Esophagus (tissue), 2 donors: ENCODE measurements around the gene FCGR2B. TPM values are rescaled to one million over a fixed set of nuclear protein-coding genes. Genes with fewer than 3 reads are reported as not detected.
A peak's percentile ranks its signal among the peaks of the same experiment; 100 is the strongest.
"Not testable (repeated sequence)": the region's sequence is repeated elsewhere in the genome, so short reads cannot be mapped to it uniquely, and the experiment has no call there.

Experiments
- H3K27ac ChIP-seq, 2 donors: one replicate each; pipeline ENCODE4 v1.5.1; 2013; ENCODE audit warnings: low read depth in 2 of 2, mild to moderate bottlenecking in 2 of 2, inconsistent platforms in 1 of 2, low read length in 1 of 2, moderate library complexity in 1 of 2
- H3K27me3 ChIP-seq, 2 donors: one replicate each; pipeline ENCODE4 v1.6.1; 2013; ENCODE audit warnings: low read length in 2 of 2, control low read depth in 1 of 2, mild to moderate bottlenecking in 1 of 2; ENCODE audit not compliant: insufficient read depth in 2 of 2, control insufficient read depth in 1 of 2
- H3K36me3 ChIP-seq, 2 donors: one replicate each; pipeline ENCODE4 v1.6.1; 2013; ENCODE audit warnings: low read length in 1 of 2; ENCODE audit not compliant: control insufficient read depth in 2 of 2, insufficient read depth in 2 of 2
- H3K4me1 ChIP-seq, 2 donors: one replicate each; pipeline ENCODE4 v1.6.1; 2013; ENCODE audit warnings: low read length in 1 of 2; ENCODE audit not compliant: control insufficient read depth in 2 of 2, insufficient read depth in 2 of 2
- H3K4me3 ChIP-seq, 2 donors: one replicate each; pipeline ENCODE4 v1.5.1; 2013; ENCODE audit warnings: low read length in 2 of 2, mild to moderate bottlenecking in 2 of 2, low read depth in 1 of 2, moderate library complexity in 1 of 2
- H3K9me3 ChIP-seq, 2 donors: one replicate each; pipeline ENCODE4 v1.6.1; 2013; ENCODE audit warnings: mild to moderate bottlenecking in 2 of 2, low read depth in 1 of 2, low read length in 1 of 2, moderate library complexity in 1 of 2; ENCODE audit not compliant: control insufficient read depth in 2 of 2, insufficient read depth in 1 of 2
- WGBS, 2 donors: extraction: QIAGEN DNeasy Blood & Tissue Kit; methylation state at CpG; one replicate each; pipeline ENCODE4 v1.1.7; 2013; 5-methylcytosine and 5-hydroxymethylcytosine counted together
- polyA plus RNA-seq, 2 donors: library from polyadenylated mRNA; stranded (reverse); fragments of 200-250 nt; gene quantifications; one replicate each; pipeline ENCODE4 v1.2.3, GENCODE V29; 2013
- donor health status: healthy with polysubstance abuse.
- donor health status: Bipolar disorder and iron deficiency.

Gene FCGR2B
- 1 to 10 TPM; 1.6 to 2.7 TPM for polyA plus RNA-seq

DNA sequence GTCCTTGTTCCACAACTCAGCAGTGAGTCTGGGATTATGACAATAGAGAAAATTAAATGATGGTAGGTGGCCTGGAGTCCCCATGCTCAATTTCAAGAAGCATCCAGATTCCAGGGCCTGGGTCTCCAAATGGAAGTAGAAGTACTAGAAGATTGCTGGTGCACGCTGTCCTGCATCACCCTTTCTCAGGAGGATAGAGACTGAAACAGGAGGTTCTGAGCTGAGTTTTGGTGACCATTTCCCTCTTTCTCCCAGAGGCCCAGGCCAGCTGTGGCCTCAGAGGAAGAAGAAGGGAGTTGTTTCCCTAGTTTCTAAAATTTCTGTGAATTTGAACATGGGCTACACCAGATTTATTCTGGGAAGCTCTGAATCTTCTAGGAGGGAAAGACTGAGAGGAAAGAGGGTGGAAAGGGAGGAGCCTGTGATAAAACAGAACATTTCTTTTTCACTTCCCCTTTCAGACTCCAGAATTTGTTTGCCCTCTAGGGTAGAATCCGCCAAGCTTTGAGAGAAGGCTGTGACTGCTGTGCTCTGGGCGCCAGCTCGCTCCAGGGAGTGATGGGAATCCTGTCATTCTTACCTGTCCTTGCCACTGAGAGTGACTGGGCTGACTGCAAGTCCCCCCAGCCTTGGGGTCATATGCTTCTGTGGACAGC lies at the start of gene FCGR2B:
Gene FCGR2B (plus strand): TSS at position 460 of the 656 bp plus-strand sequence. CDS start 99 bp downstream, at position 559.
- H3K9me3 ChIP-seq, H3K27me3 ChIP-seq, H3K27ac ChIP-seq, H3K4me3 ChIP-seq, H3K4me1 ChIP-seq, H3K36me3 ChIP-seq: not testable (repeated sequence)
- no CpG with 5 or more reads among the region's 4 CpGs for WGBS, 2 donors

DNA sequence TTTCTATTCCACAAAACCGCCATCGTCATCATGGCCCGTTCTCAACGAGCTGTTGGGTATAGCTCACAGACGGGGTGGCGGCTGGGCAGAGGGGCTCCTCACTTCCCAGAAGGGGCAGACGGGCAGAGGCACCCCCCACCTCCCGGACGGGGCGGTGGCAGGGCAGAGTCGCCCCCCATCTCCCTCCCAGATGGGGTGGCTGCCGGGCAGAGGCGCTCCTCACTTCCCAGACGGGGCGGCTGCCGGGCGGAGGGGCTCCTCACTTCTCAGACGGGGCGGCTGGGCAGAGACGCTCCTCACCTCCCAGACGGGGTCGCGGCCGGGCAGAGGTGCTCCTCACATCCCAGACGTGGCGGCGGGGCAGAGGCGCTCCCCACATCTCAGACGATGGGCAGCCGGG lies 46.5 kb upstream of the FCGR2B start:
- not testable (repeated sequence) for H3K27ac ChIP-seq, H3K36me3 ChIP-seq, H3K4me3 ChIP-seq, H3K4me1 ChIP-seq, H3K9me3 ChIP-seq, H3K27me3 ChIP-seq
- WGBS, 2 donors: 94 to 96% methylated on average over 30 of the region's 30 CpGs

DNA sequence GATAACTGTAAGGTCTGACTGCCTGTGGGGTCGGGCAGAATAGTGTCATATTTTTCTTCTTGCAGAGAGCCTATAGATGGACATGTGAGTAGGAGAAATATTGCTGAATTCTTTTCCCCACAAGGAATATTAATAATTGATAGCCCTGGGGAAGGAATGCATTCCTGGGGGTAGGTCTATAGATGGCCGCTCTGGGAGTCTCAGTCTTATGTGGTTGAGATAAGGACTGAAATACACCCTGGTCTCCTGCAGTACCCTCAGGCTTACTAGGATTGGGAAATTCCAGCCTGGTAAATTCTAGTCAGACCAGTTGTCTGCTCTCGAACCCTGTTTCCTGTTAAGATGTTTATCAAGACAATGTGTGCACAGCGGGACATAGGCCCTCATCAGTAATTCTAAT lies 44.4 kb upstream of the FCGR2B start:
- H3K4me1 ChIP-seq, H3K27me3 ChIP-seq, H3K36me3 ChIP-seq, H3K9me3 ChIP-seq, H3K27ac ChIP-seq, H3K4me3 ChIP-seq: not testable (repeated sequence)
- WGBS, 2 donors: 87 to 93% methylated on average over 4 of the region's 4 CpGs

DNA sequence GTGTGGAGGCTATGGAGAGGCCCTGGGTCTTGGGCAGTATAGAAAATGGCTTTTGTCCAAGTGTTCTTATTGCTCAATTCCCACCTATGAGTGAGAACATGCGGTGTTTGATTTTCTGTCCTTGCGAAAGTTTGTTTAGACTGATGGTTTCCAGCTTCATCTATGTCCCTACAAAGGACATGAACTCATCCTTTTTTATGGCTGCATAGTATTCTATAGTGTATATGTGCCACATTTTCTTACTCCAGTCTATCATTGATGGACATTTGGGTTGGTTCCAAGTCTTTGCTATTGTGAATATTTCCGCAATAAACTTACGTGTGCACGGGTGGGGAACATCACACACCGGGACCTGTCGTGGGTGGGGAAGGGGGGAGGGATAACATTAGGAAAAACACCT lies 42.5 kb upstream of the FCGR2B start:
- H3K27me3 ChIP-seq, H3K4me1 ChIP-seq, H3K36me3 ChIP-seq, H3K9me3 ChIP-seq, H3K4me3 ChIP-seq, H3K27ac ChIP-seq: not testable (repeated sequence)
- 79 to 87% methylated on average over 7 of the region's 7 CpGs for WGBS, 2 donors

DNA sequence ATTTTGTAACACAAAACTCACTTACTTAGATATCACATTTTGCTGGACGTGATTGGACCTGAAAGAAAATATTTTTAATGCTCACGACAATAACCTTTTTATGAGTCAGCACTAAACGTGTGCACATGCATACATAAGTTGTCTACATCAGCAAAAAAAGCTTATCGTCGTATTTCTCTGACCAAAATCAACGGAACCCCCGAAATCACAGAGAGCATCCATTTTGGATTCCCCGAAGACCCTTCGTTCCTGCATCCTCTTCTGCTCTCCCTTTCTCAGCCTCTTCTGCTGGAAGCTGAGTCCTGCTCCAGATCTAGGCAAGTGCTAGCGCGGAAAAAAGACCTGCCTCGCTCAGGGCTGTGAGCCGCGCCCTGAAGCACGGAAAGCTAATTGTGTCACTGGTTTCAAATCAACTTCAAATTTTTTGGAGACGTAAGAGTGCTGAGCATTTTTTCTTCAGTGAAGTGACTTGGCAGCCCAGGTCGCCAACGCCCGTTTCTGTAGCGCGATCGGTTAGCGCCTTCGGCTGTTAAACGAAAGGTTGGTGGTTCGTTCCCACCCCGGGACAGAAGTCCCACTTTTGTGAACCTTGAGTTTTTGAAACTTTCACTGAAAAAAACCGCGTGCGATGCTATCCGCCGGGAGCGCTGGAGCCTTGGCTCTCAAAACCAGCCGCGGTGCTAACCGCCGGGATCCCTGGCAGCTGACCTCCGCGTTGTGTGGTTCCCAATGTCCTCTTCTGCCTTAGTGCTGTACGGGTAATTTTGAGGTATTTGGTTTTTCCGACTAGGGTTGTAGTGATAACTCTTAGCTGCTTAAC lies 41.6 kb upstream of the FCGR2B start:
- not testable (repeated sequence) for H3K27me3 ChIP-seq, H3K4me1 ChIP-seq, H3K36me3 ChIP-seq, H3K9me3 ChIP-seq
- WGBS, 2 donors: 2 to 7% methylated on average over 41 of the region's 41 CpGs
- H3K4me3 ChIP-seq: peak overlapping the region; percentile 34 to 35
- H3K27ac ChIP-seq: peak overlapping the region; percentile 80 to 85

DNA sequence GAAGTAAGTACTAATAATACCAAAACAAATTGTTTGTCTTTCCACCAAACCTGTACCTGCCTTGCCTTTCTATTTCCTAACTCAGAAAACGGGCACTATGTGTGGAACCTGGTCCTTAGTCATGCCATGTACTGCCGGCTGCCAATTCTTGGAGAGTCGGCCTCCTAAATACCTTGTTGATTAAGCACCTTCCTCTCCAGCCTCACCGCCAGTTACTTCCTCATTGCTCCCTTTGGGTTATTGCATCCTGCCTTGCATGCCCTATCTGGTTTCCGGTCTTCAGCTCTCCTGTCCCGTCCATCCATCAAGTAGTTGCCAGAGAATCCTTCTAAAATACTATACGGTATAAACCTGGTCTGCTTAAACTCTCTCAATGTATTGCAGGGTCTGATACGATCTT lies 40.9 kb upstream of the FCGR2B start:
- WGBS, 2 donors: 53 to 55% methylated on average over 8 of the region's 8 CpGs
- not testable (repeated sequence) for H3K9me3 ChIP-seq, H3K4me1 ChIP-seq, H3K27ac ChIP-seq, H3K36me3 ChIP-seq, H3K4me3 ChIP-seq, H3K27me3 ChIP-seq

DNA sequence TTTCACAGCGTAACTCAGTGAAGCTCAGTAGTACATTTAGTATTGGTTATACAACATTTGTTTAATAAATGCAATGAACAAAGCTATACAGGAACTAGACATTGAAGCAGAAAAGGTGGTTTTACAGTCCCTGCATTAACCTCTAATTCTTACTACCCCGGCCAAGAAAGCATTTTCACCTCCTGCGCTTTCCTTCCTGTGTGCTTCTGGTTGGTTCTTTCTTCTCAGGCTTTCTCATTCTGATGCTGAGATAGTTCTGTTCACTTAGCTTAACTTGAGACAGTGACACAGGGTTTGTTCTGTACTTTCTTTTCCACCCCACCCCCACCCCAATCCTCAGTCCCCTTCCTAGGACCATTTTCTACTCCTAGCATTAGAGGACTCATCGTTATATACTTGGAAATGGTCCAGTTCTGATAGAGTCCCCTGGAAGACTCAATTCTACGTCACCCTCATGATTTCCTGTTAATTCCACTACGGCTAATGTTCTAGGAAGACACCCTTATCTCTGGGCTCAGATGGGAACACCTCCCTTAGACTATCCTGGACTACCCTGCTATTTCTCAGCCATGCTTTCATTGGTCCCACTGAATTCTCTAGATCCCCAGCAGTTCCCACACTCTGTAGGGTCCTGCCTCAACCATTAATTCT lies 39.4 kb upstream of the FCGR2B start:
- H3K9me3 ChIP-seq, H3K27me3 ChIP-seq, H3K4me1 ChIP-seq, H3K27ac ChIP-seq, H3K4me3 ChIP-seq, H3K36me3 ChIP-seq: not testable (repeated sequence)
- 51 to 57% methylated on average over 4 to 5 of the region's 6 CpGs for WGBS, 2 donors

DNA sequence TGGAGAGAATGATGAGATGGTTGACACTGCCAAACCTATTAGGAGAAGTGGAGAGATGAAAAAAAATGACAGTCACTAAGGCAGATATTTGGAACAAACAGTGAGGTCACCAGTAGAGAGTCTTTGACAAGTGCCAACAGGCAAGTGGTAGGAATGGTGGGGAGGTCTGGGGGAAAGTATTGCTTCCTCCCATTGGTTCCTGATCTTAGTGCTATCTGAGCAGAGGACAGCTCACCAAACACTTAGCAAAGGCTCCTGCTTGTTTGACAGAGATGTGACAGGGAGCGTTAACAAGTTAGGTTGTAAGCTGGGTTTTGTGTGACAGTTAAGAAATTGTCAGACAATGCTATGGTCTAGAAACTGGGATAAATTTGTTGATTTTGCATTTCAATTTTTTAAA lies 38.3 kb upstream of the FCGR2B start:
- not testable (repeated sequence) for H3K4me3 ChIP-seq, H3K9me3 ChIP-seq, H3K4me1 ChIP-seq, H3K36me3 ChIP-seq, H3K27me3 ChIP-seq, H3K27ac ChIP-seq
- WGBS, 2 donors: 79 to 94% methylated on average over 1 of the region's 1 CpG

DNA sequence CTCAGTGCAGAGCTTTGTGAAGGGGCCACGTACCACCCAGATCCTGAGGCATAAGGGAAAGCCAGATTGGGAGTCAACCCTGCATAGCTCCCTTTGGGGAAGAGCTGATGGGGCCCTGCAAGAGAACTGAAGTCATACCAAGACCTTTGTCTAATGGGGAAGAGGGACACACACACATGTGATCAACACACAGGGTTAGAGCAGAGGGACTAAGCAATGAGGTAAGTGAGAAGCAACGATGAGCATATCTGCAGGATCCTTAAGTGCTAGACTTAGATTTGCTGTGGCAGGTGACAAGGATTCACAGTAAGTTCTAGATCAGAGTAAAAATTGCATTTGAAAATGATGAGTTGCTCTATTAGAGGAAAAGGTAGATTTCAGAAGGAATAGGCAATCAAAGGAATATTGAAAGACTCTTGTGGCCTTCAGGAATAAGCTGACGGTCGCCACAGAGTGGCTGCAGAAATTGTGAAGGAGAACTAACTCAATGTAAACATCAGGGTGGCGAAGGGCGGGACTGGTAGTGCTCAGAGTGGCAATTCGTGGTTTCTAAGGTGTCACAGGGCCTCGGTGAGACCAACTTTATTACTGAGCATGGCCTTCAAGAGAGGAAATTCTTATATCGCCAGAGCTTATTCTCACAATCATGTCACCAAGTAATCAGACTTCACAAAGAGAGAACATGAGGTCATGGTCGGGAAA lies 36.3 kb upstream of the FCGR2B start:
- not testable (repeated sequence) for H3K9me3 ChIP-seq, H3K36me3 ChIP-seq, H3K4me1 ChIP-seq, H3K27me3 ChIP-seq, H3K4me3 ChIP-seq, H3K27ac ChIP-seq
- WGBS, 2 donors: 69 to 85% methylated on average over 8 to 9 of the region's 10 CpGs
